Brain microvascular endothelial cell (primary cell): ENCODE results near the gene CA10.

Source experiments
- DNase-seq: peaks from one replicate; pipeline ENCODE4 v3.0.0-alpha.2; 2020
- H3K27ac ChIP-seq: fragments of 250-450 bp; sonication (Bioruptor Pico); 2 replicates; pipeline ENCODE4 v1.5.1; 2020; ENCODE audit warnings: mild to moderate bottlenecking, moderate library complexity
- H3K27me3 ChIP-seq: fragments of 250-450 bp; sonication (Bioruptor Pico); replicated peaks from 2 replicates; pipeline ENCODE4 v1.5.1; 2020; ENCODE audit warnings: mild to moderate bottlenecking
- H3K36me3 ChIP-seq: fragments of 250-450 bp; sonication (Bioruptor Pico); replicated peaks from 2 replicates; pipeline ENCODE4 v1.5.1; 2020; ENCODE audit warnings: mild to moderate bottlenecking
- H3K4me3 ChIP-seq: 2 replicates; pipeline ENCODE4 v1.5.1; 2011; ENCODE audit warnings: low read depth, mild to moderate bottlenecking, control low read depth, low read length, moderate library complexity
- in situ Hi-C: cut with HindIII; loops from 2 replicates; pipeline ENCODE4 v1.10.0; 2017; ENCODE audit warnings: low sequenced_read_pairs, low pct_ligation_motif_present
- TF ChIP-seq, protein P1 (sequence below): IDR thresholded peaks from 2 replicates; pipeline ENCODE4 v1.5.1; 2011; ENCODE audit warnings: low read depth, mild to moderate bottlenecking, moderate library complexity, low read length, control low read depth, inconsistent platforms; ENCODE audit errors: missing control alignments

CA10 gene

DNA sequence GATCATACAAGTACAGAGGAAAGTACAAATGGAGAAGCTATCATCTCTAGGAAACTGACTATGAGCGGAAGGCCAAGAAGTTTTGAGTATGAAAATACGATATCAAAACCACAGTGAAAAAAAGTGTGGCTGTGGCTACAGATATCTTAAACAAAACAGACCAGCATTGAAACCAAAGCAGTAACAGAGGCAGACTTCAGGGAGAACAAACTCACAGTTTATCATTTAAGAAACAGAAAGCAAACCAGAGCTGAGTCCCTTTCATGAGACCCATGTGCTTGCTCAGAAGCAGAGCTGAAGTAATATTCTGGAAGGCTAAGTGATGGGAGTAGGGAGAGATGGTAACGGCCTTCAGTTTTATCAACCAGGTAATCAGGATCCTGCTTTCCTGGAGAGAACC, 317.8 kb downstream of the CA10 start:
- TF ChIP-seq, protein P1, sequence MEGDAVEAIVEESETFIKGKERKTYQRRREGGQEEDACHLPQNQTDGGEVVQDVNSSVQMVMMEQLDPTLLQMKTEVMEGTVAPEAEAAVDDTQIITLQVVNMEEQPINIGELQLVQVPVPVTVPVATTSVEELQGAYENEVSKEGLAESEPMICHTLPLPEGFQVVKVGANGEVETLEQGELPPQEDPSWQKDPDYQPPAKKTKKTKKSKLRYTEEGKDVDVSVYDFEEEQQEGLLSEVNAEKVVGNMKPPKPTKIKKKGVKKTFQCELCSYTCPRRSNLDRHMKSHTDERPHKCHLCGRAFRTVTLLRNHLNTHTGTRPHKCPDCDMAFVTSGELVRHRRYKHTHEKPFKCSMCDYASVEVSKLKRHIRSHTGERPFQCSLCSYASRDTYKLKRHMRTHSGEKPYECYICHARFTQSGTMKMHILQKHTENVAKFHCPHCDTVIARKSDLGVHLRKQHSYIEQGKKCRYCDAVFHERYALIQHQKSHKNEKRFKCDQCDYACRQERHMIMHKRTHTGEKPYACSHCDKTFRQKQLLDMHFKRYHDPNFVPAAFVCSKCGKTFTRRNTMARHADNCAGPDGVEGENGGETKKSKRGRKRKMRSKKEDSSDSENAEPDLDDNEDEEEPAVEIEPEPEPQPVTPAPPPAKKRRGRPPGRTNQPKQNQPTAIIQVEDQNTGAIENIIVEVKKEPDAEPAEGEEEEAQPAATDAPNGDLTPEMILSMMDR = no peak
- Histone ChIP-seq H3K27me3 (no peaks in the 10 kb centered on the region), H3K4me3 (no peak overlapping the region), H3K36me3 (no peaks in the 10 kb centered on the region), H3K27ac (no peak overlapping the region)
- no peak for DNase-seq
- in situ Hi-C loops = no loop called here

DNA sequence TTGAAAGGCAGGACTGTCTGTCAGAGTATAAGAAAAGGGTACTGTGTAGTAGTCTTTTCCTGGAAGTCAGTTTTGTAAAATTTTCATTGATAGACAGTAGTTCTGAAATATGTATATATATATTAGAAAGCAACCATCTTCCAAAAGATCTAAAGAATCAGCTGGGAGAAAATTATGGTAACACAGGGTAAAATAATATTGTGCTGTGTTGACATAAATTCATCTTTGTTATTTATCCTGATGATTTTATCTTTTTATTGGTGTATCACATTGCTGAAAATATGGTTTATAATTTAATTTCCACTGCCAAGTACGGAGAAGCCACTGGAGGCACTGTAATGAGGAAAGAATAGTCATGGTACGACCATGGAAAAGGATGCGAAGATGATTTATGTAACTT, 324.9 kb downstream of the CA10 start:
- Histone ChIP-seq H3K27ac (no peak overlapping the region), H3K4me3 (no peak overlapping the region), H3K36me3 (no peaks in the 10 kb centered on the region), H3K27me3 (no peaks in the 10 kb centered on the region)
- TF ChIP-seq, protein P1 = no peak
- in situ Hi-C loops = no loop called here
- DNase-seq = no peak

DNA sequence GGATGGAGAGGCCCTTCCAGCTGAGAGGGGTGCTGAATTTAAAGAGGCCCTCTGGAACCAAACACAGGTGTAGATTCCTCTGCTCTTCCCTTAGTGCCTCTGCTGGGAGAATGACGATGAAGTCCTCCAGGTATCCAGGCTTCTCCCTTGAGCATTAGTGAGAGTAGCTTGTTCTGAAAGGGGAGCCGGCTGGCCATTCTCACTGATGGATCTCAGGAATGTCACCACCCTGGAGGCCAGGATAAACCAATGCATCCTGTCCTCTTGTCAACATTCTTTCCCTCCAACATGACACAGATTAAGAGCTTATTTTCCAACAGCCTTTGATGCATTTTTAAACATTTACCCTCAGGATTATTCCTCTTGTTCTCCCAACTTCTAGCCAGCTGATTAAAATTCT, 325.5 kb downstream of the CA10 start:
- in situ Hi-C loops = no loop called here
- no peak for DNase-seq
- Histone ChIP-seq H3K36me3 (no peaks in the 10 kb centered on the region), H3K27me3 (no peaks in the 10 kb centered on the region), H3K4me3 (no peak overlapping the region), H3K27ac (no peak overlapping the region)
- TF ChIP-seq, protein P1 = no peak

DNA sequence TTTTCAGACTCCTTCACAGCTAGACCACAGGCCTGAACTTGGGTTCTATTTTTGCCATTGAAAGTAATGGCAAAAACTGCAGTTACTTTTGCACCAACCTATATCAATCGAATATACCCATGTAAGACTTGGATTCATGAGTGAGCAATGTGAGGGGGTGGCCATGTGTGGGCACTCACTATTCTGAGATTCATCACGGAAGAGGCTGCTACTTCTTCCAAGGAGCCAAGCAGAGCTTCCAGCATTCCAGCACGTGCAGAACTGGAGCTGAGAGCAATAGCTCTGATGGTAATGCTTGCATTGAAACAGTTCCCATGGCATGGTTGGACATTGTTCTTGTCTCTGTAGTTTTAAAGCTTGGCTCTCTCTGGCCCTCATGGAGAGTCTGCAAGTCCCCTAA, 327.6 kb downstream of the CA10 start:
- Histone ChIP-seq H3K4me3 (no peak overlapping the region), H3K36me3 (no peaks in the 10 kb centered on the region), H3K27ac (no peak overlapping the region), H3K27me3 (no peaks in the 10 kb centered on the region)
- in situ Hi-C loops = no loop called here
- no peak for DNase-seq
- TF ChIP-seq, protein P1 = no peak

DNA sequence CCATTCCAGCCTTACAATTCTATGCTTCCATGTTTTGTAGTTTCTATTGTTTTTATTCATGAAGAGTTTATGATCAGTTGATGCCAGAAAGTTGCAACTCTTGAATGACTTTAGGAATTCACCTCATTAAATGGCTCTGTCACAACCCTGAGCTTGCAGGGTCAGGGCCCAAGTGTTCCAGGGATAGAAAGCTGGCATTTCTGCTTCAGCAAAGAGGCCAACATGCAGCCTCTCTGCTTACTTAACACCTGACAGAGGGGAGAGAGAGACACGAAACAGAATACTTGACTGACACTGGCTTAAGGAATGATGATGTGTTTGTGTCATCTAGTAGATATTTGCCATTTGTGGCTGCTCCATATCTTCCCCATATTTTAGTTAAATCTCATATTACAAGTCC, 328.1 kb downstream of the CA10 start:
- Histone ChIP-seq H3K4me3 (no peak overlapping the region), H3K27me3 (no peaks in the 10 kb centered on the region), H3K36me3 (no peaks in the 10 kb centered on the region), H3K27ac (no peak overlapping the region)
- TF ChIP-seq, protein P1 = no peak
- in situ Hi-C loops = no loop called here
- no peak for DNase-seq

DNA sequence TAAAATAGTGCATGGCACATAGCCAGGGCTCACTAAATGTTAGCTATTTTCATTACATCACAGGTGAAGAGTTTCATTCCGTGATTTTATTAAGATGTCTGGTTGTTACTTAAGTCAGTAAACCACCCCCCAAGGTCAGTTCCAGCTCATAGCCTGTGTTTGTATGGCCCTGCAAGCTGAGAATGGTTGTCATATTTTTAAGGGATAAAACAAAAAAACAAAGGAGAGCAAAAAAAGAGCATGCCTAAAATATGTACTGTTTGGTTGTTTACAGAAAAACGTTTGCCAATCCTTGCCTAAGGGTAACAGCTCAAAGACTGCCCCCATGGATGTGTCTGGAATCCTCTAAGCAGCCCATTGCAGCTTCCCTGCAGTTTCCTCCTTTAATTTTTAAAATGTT, 329.6 kb downstream of the CA10 start:
- H3K36me3 ChIP-seq = no peaks in the 10 kb centered on the region
- no peak for DNase-seq
- in situ Hi-C loops = no loop called here
- H3K27me3 ChIP-seq = no peaks in the 10 kb centered on the region
- H3K4me3 ChIP-seq = no peak overlapping the region
- TF ChIP-seq, protein P1 = no peak
- H3K27ac ChIP-seq = no peak overlapping the region
